Activated T-helper 1 cell treated with Interleukin-2 at 50 U/mL for 16 hours (primary cell): ENCODE data around the gene STN1.
"Not testable (repeated sequence)": the region's sequence is repeated elsewhere in the genome, so short reads cannot be mapped to it uniquely, and the experiment has no call there.

Experiments
- DNase-seq: peaks from one replicate; pipeline ENCODE4 v3.0.0-alpha.2; 2020; ENCODE audit warnings: low read depth

Gene STN1

GRCh38 chr10:103861505-103861904 is 56.5 kb downstream of the STN1 start:
- no peak for DNase-seq

- peak; percentile 5 for DNase-seq
Observed at GRCh38 chr10:103859161-103860086, 58.6 kb downstream of the STN1 start.

GRCh38 chr10:103858360-103858759 is 59.6 kb downstream of the STN1 start:
- no peak for DNase-seq

GRCh38 chr10:103856797-103857170 is 61.2 kb downstream of the STN1 start:
- no peak for DNase-seq

GRCh38 chr10:103855852-103856796 is 61.9 kb downstream of the STN1 start:
- no peak for DNase-seq

DNA sequence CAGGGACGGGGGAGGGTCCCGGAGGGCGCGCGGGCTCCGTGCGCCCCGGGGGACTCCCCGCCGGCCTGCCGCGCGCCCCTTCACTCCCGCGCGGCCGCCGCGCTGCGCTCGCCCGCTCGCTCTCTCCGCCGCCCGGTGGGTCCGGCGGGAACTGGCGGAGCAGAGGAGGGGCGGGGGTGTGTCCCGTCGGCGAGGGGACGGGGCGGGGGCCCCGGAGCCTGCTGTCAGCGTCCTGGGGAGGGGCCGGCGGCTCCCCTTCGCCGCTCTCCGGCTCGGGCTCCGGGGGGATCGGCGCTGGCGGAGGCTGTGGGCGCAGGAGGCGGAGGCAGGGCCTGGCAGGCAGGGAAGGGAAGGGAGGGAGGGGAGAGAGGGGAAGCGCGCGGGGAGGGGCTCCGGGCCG is 62.6 kb downstream of the STN1 start, which contains the start of gene SH3PXD2A:
Gene SH3PXD2A (minus strand): TSS at position 153 of the 400 bp plus-strand sequence. CDS start 310 bp downstream, outside the sequence.
- peak; percentile 4 for DNase-seq

GRCh38 chr10:103854686-103855391 is 63.1 kb downstream of the STN1 start:
- DNase-seq, result no peak

DNA sequence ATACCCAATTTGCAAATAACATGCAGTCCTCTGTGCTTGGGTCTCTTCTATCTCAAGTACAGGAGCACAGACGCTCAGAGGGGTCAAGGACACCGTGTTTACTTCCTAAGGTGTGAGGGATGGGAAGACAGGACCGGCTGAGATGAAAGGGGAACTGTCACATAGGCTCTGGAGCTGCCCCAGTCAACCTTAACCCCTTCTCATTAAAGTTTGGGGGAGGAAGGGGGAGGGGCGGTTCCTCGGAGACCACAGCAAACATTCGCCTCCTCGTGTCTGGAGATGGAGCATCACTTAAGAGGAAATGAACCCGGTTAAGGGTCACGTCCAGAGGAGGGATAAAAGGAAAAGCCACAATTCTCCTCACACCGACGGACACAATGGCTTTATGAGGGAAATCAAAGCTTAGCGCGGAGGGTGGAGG is 63.7 kb downstream of the STN1 start:
- no peak for DNase-seq

GRCh38 chr10:103853428-103854264 is 64.3 kb downstream of the STN1 start:
- no peak for DNase-seq

DNA sequence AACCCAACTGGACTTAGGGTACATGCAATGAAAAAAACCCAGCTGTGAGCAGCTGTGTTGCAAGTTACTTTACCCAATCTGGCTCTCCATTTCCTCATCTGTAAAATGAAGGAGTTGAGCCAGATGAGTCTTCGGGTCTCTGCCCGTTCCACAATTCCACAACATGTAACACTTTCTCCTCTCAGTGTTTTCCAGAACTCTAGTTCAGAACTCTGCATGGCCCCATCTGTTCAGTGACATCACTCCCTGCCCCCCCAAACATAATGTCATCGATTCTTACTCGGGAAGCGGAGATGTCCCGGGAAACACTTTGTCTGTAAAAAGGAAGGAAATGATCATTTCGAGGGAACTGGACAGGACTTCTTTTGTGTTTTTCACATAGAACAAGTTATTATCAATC is 65.1 kb downstream of the STN1 start:
- DNase-seq, result no peak

DNA sequence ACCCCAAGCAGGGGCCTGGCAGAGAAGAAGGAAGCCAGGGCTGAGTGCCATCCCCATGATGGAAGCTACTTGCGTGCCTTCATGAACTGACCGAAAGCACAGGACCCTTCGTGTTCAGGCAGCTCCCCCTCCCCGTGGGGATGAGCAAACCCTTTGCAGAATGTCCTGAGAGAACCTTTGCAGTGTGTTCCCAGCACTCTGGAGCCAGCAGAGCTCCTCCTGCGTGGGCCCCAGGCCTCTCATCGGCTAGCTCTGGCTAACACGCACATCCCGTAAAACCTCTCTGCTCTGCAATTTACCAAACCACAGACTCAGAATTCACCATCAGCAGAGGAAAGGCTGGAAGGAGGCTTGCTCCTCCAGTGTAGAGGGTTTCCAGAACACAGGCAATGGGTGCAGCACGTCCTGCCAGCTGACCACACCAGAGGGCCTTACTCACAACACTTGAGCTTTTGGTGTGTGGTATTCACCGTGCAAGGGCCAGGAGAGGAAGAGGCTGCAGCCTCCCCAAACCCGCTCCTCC is 65.7 kb downstream of the STN1 start:
- DNase-seq, result no peak

- no peak for DNase-seq
Observed at GRCh38 chr10:103851261-103851660, 66.7 kb downstream of the STN1 start.

GRCh38 chr10:103850572-103850895 is 67.5 kb downstream of the STN1 start:
- no peak for DNase-seq

DNA sequence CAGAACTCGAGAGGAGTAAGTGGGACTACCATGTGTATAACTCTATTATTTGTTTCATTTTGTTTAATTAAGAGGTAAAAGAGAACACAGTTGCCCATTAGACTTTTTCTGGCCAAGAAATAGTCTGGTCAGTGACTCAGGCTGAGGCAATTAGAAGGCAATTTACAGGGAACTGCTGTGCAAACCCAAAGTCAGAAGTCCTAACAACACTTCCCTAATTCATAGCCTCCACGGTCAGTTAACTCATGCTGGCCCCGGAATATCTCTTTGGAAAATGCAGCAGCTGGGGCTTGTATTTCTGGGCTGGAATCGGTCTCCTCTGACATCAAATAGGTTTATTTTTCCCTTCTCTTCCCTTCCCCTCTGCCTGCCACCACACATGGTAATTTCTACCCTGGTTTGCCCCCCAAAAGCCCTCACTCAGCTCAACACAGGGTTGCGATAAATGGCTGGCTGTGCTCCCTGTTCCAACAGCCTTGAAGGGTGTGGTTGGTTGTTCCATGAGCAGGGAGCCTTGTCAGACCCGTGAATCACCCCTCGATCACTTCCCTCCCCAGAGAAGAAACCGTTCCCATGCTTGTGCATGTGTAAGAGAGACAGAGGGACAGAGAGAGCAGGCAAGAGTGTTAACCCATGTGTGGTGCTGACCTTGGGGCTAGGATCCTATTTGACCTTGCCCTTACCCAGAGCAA is 68.0 kb downstream of the STN1 start:
- DNase-seq, result no peak

GRCh38 chr10:103849212-103849877 is 68.6 kb downstream of the STN1 start:
- no peak for DNase-seq

- no peak for DNase-seq
Observed at GRCh38 chr10:103847909-103848468, 70.0 kb downstream of the STN1 start.

DNA sequence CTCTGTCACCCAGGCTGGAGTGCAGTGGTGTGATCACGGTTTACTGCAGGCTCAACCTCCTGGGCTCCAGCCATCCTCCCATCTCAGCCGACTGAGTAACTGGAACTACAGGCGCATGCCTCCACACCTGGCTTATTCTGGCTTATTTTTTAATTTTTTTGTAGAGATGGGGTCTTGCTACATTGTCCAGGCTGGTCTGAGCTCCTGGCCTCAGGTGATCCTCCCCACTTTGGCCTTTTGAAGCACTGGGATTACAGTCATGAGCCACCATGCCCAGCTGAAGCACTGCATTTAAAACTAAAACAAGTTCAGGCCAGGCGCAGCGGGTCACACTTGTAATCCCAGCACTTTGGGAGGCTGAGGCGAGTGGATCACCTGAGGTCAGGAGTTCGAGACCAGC is 70.6 kb downstream of the STN1 start:
- DNase-seq, result no peak

GRCh38 chr10:103845972-103846371 is 72.0 kb downstream of the STN1 start:
- DNase-seq, result peak; percentile 9

GRCh38 chr10:103845346-103845745 is 72.6 kb downstream of the STN1 start:
- DNase-seq, result not testable (repeated sequence)
